Activated T-cell treated with anti-CD3 and anti-CD28 coated beads, Interleukin-2, amount 50 U/mL, for 72 hours (primary cell): ENCODE measurements around the gene CBLL1. TPM values are rescaled to one million over a fixed set of nuclear protein-coding genes. Genes with fewer than 3 reads are reported as not detected.

ENCODE experiments used
- ATAC-seq, 2 donors: fragments of 150-1000 bp; cut with Tn5 transposase; replicated peaks in 1 of 2; 2 replicates each; pipeline ENCODE4 v1.10.0; 2021; ENCODE audit warnings: moderate library complexity in 2 of 2, mild to moderate bottlenecking in 1 of 2
- DNase-seq, 2 donors: peaks; one replicate each; pipeline ENCODE4 v3.0.0; 2021 to 2022; ENCODE audit warnings: mixed read lengths in 1 of 2
- H3K27ac Mint-ChIP-seq: one replicate; pipeline ENCODE4 v1.8.0; 2022; ENCODE audit warnings: mild to moderate bottlenecking, moderate library complexity, mixed read lengths
- H3K27me3 Mint-ChIP-seq: one replicate; pipeline ENCODE4 v1.8.0; 2022; ENCODE audit warnings: low read depth, mixed read lengths
- H3K36me3 Mint-ChIP-seq, 2 donors: one replicate each; pipeline ENCODE4 v1.8.0; 2022; ENCODE audit warnings: mixed read lengths in 2 of 2, mild to moderate bottlenecking in 1 of 2; ENCODE audit not compliant: insufficient read depth in 2 of 2
- H3K4me1 Mint-ChIP-seq: one replicate; pipeline ENCODE4 v1.8.0; 2022; ENCODE audit warnings: low read depth, mixed read lengths
- H3K4me3 Mint-ChIP-seq, 2 donors: one replicate each; pipeline ENCODE4 v1.8.0; 2022; ENCODE audit warnings: mild to moderate bottlenecking in 2 of 2, mixed read lengths in 2 of 2, moderate library complexity in 2 of 2
- H3K9me3 Mint-ChIP-seq, 2 donors: one replicate each; pipeline ENCODE4 v1.8.0; 2022; ENCODE audit warnings: mixed read lengths in 2 of 2
- total RNA-seq, 2 donors: library from RNA; stranded (reverse); gene quantifications; one replicate each; pipeline ENCODE4 v1.2.3, GENCODE V29; 2022

The CBLL1 gene
- total RNA-seq, 2 donors from 2014 or later, result 39.8 to 44.6 TPM

DNA sequence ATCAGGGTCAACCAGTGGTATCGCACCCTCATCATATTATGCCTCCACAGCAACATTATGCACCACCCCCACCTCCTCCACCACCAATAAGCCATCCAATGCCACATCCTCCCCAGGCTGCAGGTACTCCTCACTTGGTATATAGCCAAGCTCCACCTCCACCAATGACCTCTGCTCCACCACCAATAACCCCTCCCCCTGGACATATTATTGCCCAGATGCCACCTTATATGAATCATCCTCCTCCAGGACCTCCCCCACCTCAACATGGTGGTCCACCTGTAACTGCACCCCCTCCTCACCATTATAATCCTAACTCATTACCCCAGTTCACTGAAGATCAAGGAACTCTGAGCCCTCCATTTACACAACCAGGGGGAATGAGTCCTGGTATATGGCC is 14.7 kb downstream of the CBLL1 start:
- Mint-ChIP-seq H3K4me3 (no peak overlapping the region), H3K9me3 (no peaks in the 10 kb centered on the region), H3K27ac (no peak overlapping the region), H3K27me3 (no peaks in the 10 kb centered on the region), H3K36me3 (peaks cover 14 to 22% of the 10 kb centered on the region in 2 donors), H3K4me1 (no peaks in the 10 kb centered on the region)
- DNase-seq (no peak), ATAC-seq (no peak)

GRCh38 chr7:107767391-107767790 is 23.4 kb downstream of the CBLL1 start:
- Mint-ChIP-seq H3K4me3 (no peak overlapping the region), H3K4me1 (peaks cover 12% of the 10 kb centered on the region), H3K27me3 (no peaks in the 10 kb centered on the region), H3K36me3 (no peaks in the 10 kb centered on the region), H3K9me3 (no peaks in the 10 kb centered on the region), H3K27ac (no peak overlapping the region)
- ATAC-seq, result no peak
- DNase-seq, result no peak

GRCh38 chr7:107768263-107768662 is 24.3 kb downstream of the CBLL1 start:
- Mint-ChIP-seq H3K36me3 (no peaks in the 10 kb centered on the region), H3K4me1 (peaks cover 20% of the 10 kb centered on the region), H3K27me3 (no peaks in the 10 kb centered on the region), H3K9me3 (no peaks in the 10 kb centered on the region), H3K27ac (no peak overlapping the region), H3K4me3 (no peak overlapping the region)
- ATAC-seq (peak; percentile 31 to 39), DNase-seq (no peak)

DNA sequence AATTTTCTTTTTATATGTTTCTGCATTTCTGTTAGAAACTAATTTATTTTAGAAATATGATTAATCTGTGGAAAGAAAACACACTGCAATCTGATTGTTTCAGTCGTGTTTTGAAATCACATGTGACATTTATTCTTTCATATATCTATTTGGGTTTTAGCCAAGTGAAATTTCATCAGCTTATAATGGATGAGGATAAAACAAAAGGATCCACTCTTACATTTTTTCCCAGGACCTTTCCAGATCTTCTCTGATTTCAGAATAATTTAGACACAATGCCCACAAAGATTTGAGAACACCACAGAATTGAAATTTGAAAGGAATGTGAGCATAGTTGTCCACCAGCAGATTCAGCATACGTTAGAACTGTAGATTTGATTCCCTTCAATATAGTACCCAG is 29.1 kb downstream of the CBLL1 start:
- Mint-ChIP-seq H3K27me3 (no peaks in the 10 kb centered on the region), H3K9me3 (no peaks in the 10 kb centered on the region), H3K27ac (no peak overlapping the region), H3K36me3 (no peaks in the 10 kb centered on the region), H3K4me3 (no peak overlapping the region), H3K4me1 (peaks cover 17% of the 10 kb centered on the region)
- DNase-seq (no peak), ATAC-seq (no peak)

DNA sequence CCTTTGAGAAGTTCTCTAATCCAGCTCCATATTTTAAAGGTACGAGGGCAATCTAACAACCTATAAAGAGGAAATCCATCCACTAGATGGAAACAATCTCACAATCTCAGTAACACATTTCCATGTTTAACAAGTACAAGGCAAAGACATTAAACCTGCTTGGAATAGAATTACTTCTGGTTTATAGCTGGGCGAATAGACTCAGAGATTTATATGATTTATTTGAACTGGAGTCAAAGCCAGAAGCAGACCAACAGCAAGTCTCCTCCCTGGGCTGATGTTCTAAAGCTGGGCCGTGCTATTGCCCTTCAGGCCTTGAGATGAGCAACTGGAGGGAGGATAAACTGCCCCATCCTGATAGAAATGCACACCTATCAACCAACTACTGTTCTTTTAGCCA is 33.8 kb downstream of the CBLL1 start:
- no peak for ATAC-seq
- Mint-ChIP-seq H3K36me3 (no peaks in the 10 kb centered on the region), H3K4me1 (peaks cover 5% of the 10 kb centered on the region), H3K4me3 (no peak overlapping the region), H3K27ac (no peak overlapping the region), H3K27me3 (no peaks in the 10 kb centered on the region), H3K9me3 (no peaks in the 10 kb centered on the region)
- no peak for DNase-seq

- Mint-ChIP-seq H3K9me3 (no peaks in the 10 kb centered on the region), H3K36me3 (no peaks in the 10 kb centered on the region), H3K4me3 (no peak overlapping the region), H3K4me1 (peaks cover 1% of the 10 kb centered on the region), H3K27ac (no peak overlapping the region), H3K27me3 (no peaks in the 10 kb centered on the region)
- ATAC-seq (no peak), DNase-seq (no peak)
These were observed 34.3 kb downstream of the CBLL1 start for GRCh38 chr7:107778283-107778682.

DNA sequence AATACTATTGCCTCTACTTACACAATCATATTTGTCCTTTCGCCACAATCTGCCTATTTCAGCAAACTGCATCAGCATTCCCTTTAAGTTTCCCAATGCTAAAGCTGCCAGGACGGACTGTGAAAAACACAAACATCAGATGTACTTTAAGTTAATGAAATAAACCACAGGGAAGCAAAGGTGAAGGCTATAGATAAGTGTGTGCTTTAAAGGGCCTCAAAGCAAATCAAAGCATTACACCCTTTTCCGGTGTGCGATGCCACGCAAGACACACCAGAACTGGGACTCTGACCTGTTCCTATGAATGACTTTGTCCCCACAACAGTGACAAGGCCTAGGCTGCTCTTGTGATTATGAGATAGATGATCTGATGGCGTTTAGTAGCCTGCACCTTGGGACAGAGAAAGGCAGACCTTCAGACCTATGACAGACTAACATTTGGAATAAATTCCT is 35.7 kb downstream of the CBLL1 start:
- H3K27me3 Mint-ChIP-seq, result no peaks in the 10 kb centered on the region
- H3K9me3 Mint-ChIP-seq, result no peaks in the 10 kb centered on the region
- no peak for ATAC-seq
- DNase-seq, result no peak
- H3K36me3 Mint-ChIP-seq, result no peaks in the 10 kb centered on the region
- H3K4me1 Mint-ChIP-seq, result no peaks in the 10 kb centered on the region
- no peak overlapping the region for H3K4me3 Mint-ChIP-seq
- H3K27ac Mint-ChIP-seq, result no peak overlapping the region

- DNase-seq, result no peak
- ATAC-seq, result no peak
- Mint-ChIP-seq H3K27ac (no peak overlapping the region), H3K27me3 (peaks cover 5% of the 10 kb centered on the region), H3K9me3 (no peaks in the 10 kb centered on the region), H3K4me1 (peaks cover 19% of the 10 kb centered on the region), H3K4me3 (no peak overlapping the region), H3K36me3 (no peaks in the 10 kb centered on the region)
These were observed 38.4 kb downstream of the CBLL1 start for GRCh38 chr7:107782374-107782773.

DNA sequence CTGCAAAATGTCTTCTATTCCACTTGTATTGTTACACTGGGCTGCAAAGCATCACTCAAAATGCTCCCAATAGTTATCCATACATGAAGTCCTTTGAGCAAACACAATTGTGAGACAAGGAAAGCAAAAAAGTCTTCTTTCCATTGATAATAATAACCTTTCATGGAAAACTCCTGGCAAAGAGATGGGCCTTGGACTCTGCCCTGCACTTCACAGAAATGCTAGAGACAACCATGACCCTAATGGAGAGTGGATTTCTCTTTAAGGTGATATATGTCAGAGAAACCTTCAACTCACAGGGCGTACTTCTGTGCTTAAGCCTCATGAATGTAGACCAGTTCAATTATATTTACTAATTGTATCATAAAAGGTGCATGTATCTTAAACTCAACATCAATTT is 39.7 kb downstream of the CBLL1 start:
- Mint-ChIP-seq H3K36me3 (no peaks in the 10 kb centered on the region), H3K9me3 (no peaks in the 10 kb centered on the region), H3K4me1 (peaks cover 19% of the 10 kb centered on the region), H3K4me3 (no peak overlapping the region), H3K27ac (no peak overlapping the region), H3K27me3 (peaks cover 12% of the 10 kb centered on the region)
- ATAC-seq (no peak), DNase-seq (no peak)

- Mint-ChIP-seq H3K27me3 (peaks cover 12% of the 10 kb centered on the region), H3K27ac (no peak overlapping the region), H3K36me3 (no peaks in the 10 kb centered on the region), H3K4me1 (peaks cover 19% of the 10 kb centered on the region), H3K4me3 (peak overlapping the region in 1 of 2 donors; percentile 21), H3K9me3 (no peaks in the 10 kb centered on the region)
- no peak for DNase-seq
- ATAC-seq, result no peak
These were observed 41.2 kb downstream of the CBLL1 start for GRCh38 chr7:107785170-107785569.

DNA sequence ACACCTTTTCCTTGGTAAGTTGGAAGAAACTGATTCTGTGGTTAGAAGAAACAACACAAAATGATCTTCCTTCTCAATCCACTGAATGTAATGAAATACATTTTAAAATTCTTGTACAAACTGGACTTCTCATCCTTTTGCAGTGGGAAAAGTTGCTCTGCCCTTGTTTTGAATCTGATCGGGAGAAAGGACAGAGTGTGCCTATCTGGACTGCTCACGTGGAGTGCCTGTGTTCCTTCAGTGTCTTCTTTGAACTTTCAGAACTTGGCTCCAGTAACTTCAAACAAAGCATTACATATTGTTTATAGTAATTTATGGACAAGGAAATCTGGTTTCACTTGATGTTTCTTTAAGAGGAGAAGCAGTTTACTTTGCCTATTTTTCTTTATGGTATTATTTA is 42.0 kb downstream of the CBLL1 start:
- Mint-ChIP-seq H3K9me3 (no peaks in the 10 kb centered on the region), H3K4me3 (no peak overlapping the region), H3K27ac (no peak overlapping the region), H3K4me1 (peaks cover 19% of the 10 kb centered on the region), H3K36me3 (no peaks in the 10 kb centered on the region), H3K27me3 (peaks cover 12% of the 10 kb centered on the region)
- ATAC-seq (no peak), DNase-seq (no peak)

DNA sequence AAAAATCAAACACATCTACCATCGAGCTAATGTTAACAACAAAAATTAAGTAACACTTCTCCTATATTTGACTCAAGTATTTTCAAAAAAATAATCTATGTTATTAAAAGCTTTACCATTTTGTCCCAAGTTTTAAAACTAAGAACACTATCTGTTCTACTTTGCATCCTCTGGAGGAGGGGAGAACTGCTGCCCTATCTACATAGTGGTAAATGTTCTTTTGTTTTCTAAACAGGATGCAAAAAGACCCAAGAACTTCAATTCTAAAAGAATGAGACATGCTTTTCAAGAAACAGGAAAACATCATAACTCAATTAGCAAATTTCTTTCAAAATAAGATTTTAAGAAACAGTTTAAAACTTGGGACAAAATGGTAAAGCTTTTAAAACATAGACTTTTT is 44.3 kb downstream of the CBLL1 start:
- ATAC-seq, result no peak
- Mint-ChIP-seq H3K4me3 (no peak overlapping the region), H3K36me3 (no peaks in the 10 kb centered on the region), H3K27me3 (peaks cover 12% of the 10 kb centered on the region), H3K9me3 (no peaks in the 10 kb centered on the region), H3K27ac (no peak overlapping the region), H3K4me1 (peaks cover 19% of the 10 kb centered on the region)
- DNase-seq, result no peak

DNA sequence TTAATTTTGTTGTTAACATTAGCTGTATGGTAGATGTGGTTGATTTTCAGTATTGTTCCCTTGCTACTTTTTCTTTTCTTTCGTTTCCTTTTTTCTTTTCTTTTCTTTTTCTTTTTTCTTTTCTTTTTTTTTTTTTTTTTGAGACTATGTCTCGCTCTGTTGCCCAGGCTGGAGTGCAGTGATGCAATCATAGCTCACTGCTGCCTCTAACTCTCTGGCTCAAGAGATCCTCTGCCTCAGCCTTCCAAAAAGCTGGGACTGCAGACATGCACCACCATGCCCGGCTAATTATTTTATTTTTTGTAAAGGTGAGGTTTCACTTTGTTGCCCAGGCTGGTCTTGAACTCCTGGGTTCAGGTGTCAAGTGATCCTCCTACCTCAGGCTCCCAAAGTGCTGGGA is 44.7 kb downstream of the CBLL1 start:
- Mint-ChIP-seq H3K27ac (no peak overlapping the region), H3K36me3 (no peaks in the 10 kb centered on the region), H3K27me3 (peaks cover 12% of the 10 kb centered on the region), H3K4me3 (no peak overlapping the region), H3K9me3 (no peaks in the 10 kb centered on the region), H3K4me1 (peaks cover 19% of the 10 kb centered on the region)
- ATAC-seq (no peak), DNase-seq (no peak)

GRCh38 chr7:107789647-107790046 is 45.7 kb downstream of the CBLL1 start:
- no peak overlapping the region for H3K4me3 Mint-ChIP-seq
- H3K9me3 Mint-ChIP-seq, result no peaks in the 10 kb centered on the region
- peaks cover 20% of the 10 kb centered on the region for H3K27me3 Mint-ChIP-seq

More at GRCh38 chr7:107789647-107790046, 45.7 kb downstream of the CBLL1 start:
- no peaks in the 10 kb centered on the region for H3K36me3 Mint-ChIP-seq
- no peak for DNase-seq
- ATAC-seq, result no peak
- H3K4me1 Mint-ChIP-seq, result peaks cover 19% of the 10 kb centered on the region
- no peak overlapping the region for H3K27ac Mint-ChIP-seq
